Endothelial cell of umbilical vein (primary cell): ENCODE results near the gene KATNAL1. TPM values are rescaled to one million over a fixed set of nuclear protein-coding genes. Genes with fewer than 3 reads are reported as not detected.

Source experiments
- BruUV-seq: library from RNA; stranded (reverse); fragments of 400-500 nt; replicated peaks from 2 replicates; lab custom pipeline; 2021; lab: Mats Ljungman, UMichigan
- CTCF ChIA-PET: fragments of 300-600, 350-600 bp; sonication (Branson Sonifier 250); formaldehyde crosslinking; loops from one replicate; lab custom pipeline; 2021; ENCODE audit warnings: antibody characterized with exemption, inconsistent platforms; lab: Charles Lee
- POLR2A ChIA-PET: fragments of 300-600, 350-600 bp; sonication (Branson Sonifier 250); formaldehyde crosslinking; loops from one replicate; lab custom pipeline; 2021; ENCODE audit warnings: antibody characterized with exemption, inconsistent platforms; lab: Charles Lee
- DNase-seq: peaks from one replicate; pipeline ENCODE4 v3.0.0-alpha.2; 2011; ENCODE audit warnings: low read depth, low spot score
- FAIRE-seq: peaks from 2 replicates; lab custom pipeline; 2011; peaks lifted over from hg19 to GRCh38; lab: Jason Lieb, UNC
- H2AFZ ChIP-seq: 2 replicates; pipeline ENCODE4 v1.6.0; 2012; ENCODE audit warnings: low read depth, low read length, control low read depth, inconsistent platforms
- H3K27ac ChIP-seq: 2 replicates; pipeline ENCODE4 v1.5.1; 2011; ENCODE audit warnings: low read depth, mild to moderate bottlenecking, control low read depth, low read length, moderate library complexity; ENCODE audit not compliant: insufficient read depth
- H3K27me3 ChIP-seq, 2 experiments: 2 replicates each; pipeline versions ENCODE4 v1.6.0 to v1.6.1; 2011; ENCODE audit warnings: low read length in 2 of 2, mixed read lengths in 1 of 2; ENCODE audit not compliant: control insufficient read depth in 2 of 2, insufficient read depth in 2 of 2
- H3K36me3 ChIP-seq, 2 experiments: 2 replicates in 1 of 2; 3 replicates in 1 of 2; pipeline ENCODE4 v1.5.1; 2011; ENCODE audit warnings: low read length in 2 of 2, mild to moderate bottlenecking in 1 of 2, moderate library complexity in 1 of 2; ENCODE audit not compliant: control insufficient read depth in 2 of 2, insufficient read depth in 2 of 2; ENCODE audit errors: extremely low read depth in 1 of 2
- H3K4me1 ChIP-seq: 3 replicates; pipeline ENCODE4 v1.5.1; 2011; ENCODE audit warnings: mild to moderate bottlenecking, low read length; ENCODE audit not compliant: control insufficient read depth, insufficient read depth; ENCODE audit errors: extremely low read depth
- H3K4me2 ChIP-seq: 2 replicates; pipeline ENCODE4 v1.6.1; 2011; ENCODE audit warnings: low read length, control low read depth, mixed read lengths; ENCODE audit not compliant: insufficient read depth
- H3K4me3 ChIP-seq, 3 experiments: fragments of 200-600 bp in 1 of 3; sonication (generic), shearing (Covaris generic) in 1 of 3; replicated peaks in 1 of 3; 2 replicates each; pipeline ENCODE4 v1.5.1; 2011 to 2016; ENCODE audit warnings: control low read depth in 3 of 3, low read length in 3 of 3, mild to moderate bottlenecking in 2 of 3, inconsistent platforms in 1 of 3, low read depth in 1 of 3, moderate library complexity in 1 of 3; ENCODE audit not compliant: insufficient read depth in 1 of 3
- H3K79me2 ChIP-seq: 2 replicates; pipeline ENCODE4 v1.6.0; 2012; ENCODE audit warnings: low read length, inconsistent platforms; ENCODE audit not compliant: control insufficient read depth, insufficient read depth
- H3K9ac ChIP-seq: replicated peaks from 2 replicates; pipeline ENCODE3; 2011; ENCODE audit warnings: low read length, control low read depth; ENCODE audit not compliant: insufficient read depth; ENCODE audit errors: extremely low read depth
- H3K9me1 ChIP-seq: replicated peaks from 3 replicates; pipeline ENCODE4 v1.6.0; 2011; ENCODE audit warnings: mild to moderate bottlenecking, low read length; ENCODE audit not compliant: control insufficient read depth, insufficient read depth; ENCODE audit errors: extremely low read depth
- H3K9me3 ChIP-seq: replicated peaks from 2 replicates; pipeline ENCODE4 v1.5.1; 2012; ENCODE audit warnings: low read length, inconsistent platforms; ENCODE audit not compliant: control insufficient read depth, insufficient read depth
- H4K20me1 ChIP-seq: replicated peaks from 2 replicates; pipeline ENCODE3; 2011; ENCODE audit warnings: mild to moderate bottlenecking, low read length; ENCODE audit not compliant: control insufficient read depth, insufficient read depth; ENCODE audit errors: extremely low read depth
- EZH2 ChIP-seq: IDR thresholded peaks from 2 replicates; pipeline ENCODE4 v1.6.1; 2012; ENCODE audit warnings: borderline replicate concordance, low read depth, mild to moderate bottlenecking, moderate library complexity, low read length, inconsistent platforms; ENCODE audit not compliant: severe bottlenecking
- FOS ChIP-seq: IDR thresholded peaks from 2 replicates; pipeline ENCODE4 v1.6.1; 2011; ENCODE audit warnings: mild to moderate bottlenecking, low read length, moderate library complexity, borderline replicate concordance; ENCODE audit not compliant: insufficient read depth
- GATA2 ChIP-seq: IDR thresholded peaks from 2 replicates; pipeline ENCODE4 v1.7.0; 2011; ENCODE audit warnings: low read depth, mild to moderate bottlenecking, moderate library complexity, mixed read lengths, low read length; ENCODE audit not compliant: insufficient read length, insufficient read depth
- JUN ChIP-seq: IDR thresholded peaks from 2 replicates; pipeline ENCODE4 v1.6.1; 2011; ENCODE audit warnings: borderline replicate concordance, low read depth; ENCODE audit not compliant: insufficient read length, insufficient read depth
- MYC ChIP-seq: IDR thresholded peaks from one replicate; pipeline ENCODE4 v1.6.1; 2011; ENCODE audit warnings: mild to moderate bottlenecking, low read depth, low read length
- POLR2A ChIP-seq: IDR thresholded peaks from 2 replicates; pipeline ENCODE4 v1.6.1; 2012; ENCODE audit warnings: low read depth, mild to moderate bottlenecking, control low read depth, low read length
- POLR2AphosphoS5 ChIP-seq: IDR thresholded peaks from 2 replicates; pipeline ENCODE4 v1.6.1; 2012; ENCODE audit warnings: low read depth, mild to moderate bottlenecking, control low read depth, low read length, moderate library complexity; ENCODE audit not compliant: insufficient read depth
- dilution Hi-C: fragments of 300-500 bp; cut with MboI; formaldehyde crosslinking; loops from one replicate; pipeline ENCODE4 v1.15.0; 2019; ENCODE audit warnings: low sequenced_read_pairs; ENCODE audit not compliant: extremely low pct_ligation_motif_present
- intact Hi-C: fragments of 100-400 bp; cut with micrococcal nuclease; formaldehyde crosslinking; loops from one replicate; pipeline ENCODE4 v1.10.0; 2022
- polyA plus RNA-seq, 4 experiments: library from polyadenylated mRNA; depleted of rRNA in 3 of 4; stranded (reverse) in 3 of 4; unstranded in 1 of 4; fragments of >200 nt; gene quantifications; 2 replicates each; pipeline versions ENCODE4 v1.2.1 to v1.2.3, GENCODE V29; 2011 to 2012; ENCODE audit warnings: missing spikeins in 1 of 4
- total RNA-seq: library from RNA; stranded (reverse); gene quantifications from 2 replicates; pipeline ENCODE4 v1.2.3, GENCODE V29; 2021
- TF ChIP-seq, protein P1 (sequence below): IDR thresholded peaks from 2 replicates; pipeline ENCODE4 v1.6.1; 2011; ENCODE audit not compliant: insufficient read depth, insufficient read length
- TF ChIP-seq, protein P2 (sequence below), 2 donors: IDR thresholded peaks; 1 replicate in 1 of 2; 2 replicates in 1 of 2; pipeline ENCODE4 v1.5.1; 2011; ENCODE audit warnings: low read length in 2 of 2, mild to moderate bottlenecking in 2 of 2, moderate library complexity in 2 of 2, control low read depth in 1 of 2, inconsistent platforms in 1 of 2, low read depth in 1 of 2; ENCODE audit not compliant: insufficient read depth in 1 of 2; ENCODE audit errors: extremely low read depth in 1 of 2

KATNAL1 gene
- total and polyA plus RNA-seq, 2 donors (not counting 3 experiments of a cell fraction or from before 2014, with no cell fraction given): 7.2 to 49.2 TPM

DNA sequence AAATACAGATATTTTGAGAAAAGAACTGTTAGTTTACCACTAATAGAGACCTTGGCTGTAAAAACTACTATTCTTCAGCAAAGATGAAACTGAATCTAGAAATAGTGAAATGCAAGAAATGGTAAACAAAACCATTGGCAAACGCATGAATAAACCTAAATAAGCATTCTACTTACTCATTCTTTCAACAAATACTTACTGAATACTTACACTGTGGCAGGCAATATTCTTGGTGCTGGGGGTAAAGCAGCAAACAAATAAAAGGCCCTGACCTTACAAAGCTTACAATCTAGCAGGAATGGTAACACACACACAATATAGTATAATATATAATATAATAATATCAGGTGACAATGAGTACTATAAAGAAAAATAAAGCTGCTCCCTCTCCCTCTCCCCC, 38.7 kb downstream of the KATNAL1 start:
- DNase-seq (no peak), FAIRE-seq (no peak)
- H3K9me1 ChIP-seq: no peaks in the 10 kb centered on the region
- H3K4me2 ChIP-seq: no peak overlapping the region
- TF ChIP-seq GATA2: no peak
- TF ChIP-seq, protein P1, sequence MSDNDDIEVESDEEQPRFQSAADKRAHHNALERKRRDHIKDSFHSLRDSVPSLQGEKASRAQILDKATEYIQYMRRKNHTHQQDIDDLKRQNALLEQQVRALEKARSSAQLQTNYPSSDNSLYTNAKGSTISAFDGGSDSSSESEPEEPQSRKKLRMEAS: no peak
- TF ChIP-seq JUN: no peak
- TF ChIP-seq FOS: no peak
- TF ChIP-seq MYC: no peak
- no peak for TF ChIP-seq POLR2AphosphoS5
- H4K20me1 ChIP-seq: no peaks in the 10 kb centered on the region
- H3K4me3 ChIP-seq: no peak overlapping the region
- peaks cover 10% of the 10 kb centered on the region for H3K79me2 ChIP-seq
- H3K4me1 ChIP-seq: no peaks in the 10 kb centered on the region
- POLR2A ChIA-PET: no interaction called here
- dilution Hi-C loops (no loop called here), intact Hi-C loops (no loop called here)
- no TSS peak for BruUV-seq
- no peak overlapping the region for H3K27ac ChIP-seq
- H3K9ac ChIP-seq: no peak overlapping the region
- no peaks in the 10 kb centered on the region for H3K36me3 ChIP-seq
- H3K27me3 ChIP-seq: no peaks in the 10 kb centered on the region
- H2AFZ ChIP-seq: no peak overlapping the region
- CTCF ChIA-PET: no interaction called here
- no peaks in the 10 kb centered on the region for H3K9me3 ChIP-seq

DNA sequence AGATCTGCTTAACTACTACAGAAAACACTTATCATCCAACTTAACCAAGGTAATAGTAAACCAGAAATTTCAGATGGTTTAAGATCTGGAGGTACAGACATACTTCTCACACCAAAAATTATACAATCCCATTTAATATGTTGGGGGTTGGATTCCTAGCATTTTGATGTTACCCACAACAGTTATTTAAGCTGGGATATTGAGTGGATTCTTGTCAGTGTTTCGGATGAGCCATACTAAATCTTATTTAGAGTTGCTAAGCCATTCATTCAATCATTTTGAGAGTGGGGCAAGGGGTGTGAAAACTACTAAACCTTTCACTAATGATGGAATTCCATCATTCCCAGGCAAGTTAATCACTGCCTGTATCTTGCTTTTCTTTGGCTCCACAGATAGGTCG, 40.6 kb downstream of the KATNAL1 start:
- Histone ChIP-seq H3K9ac (no peak overlapping the region), H3K36me3 (no peaks in the 10 kb centered on the region), H2AFZ (no peak overlapping the region), H3K27me3 (no peaks in the 10 kb centered on the region), H4K20me1 (no peaks in the 10 kb centered on the region), H3K4me1 (no peaks in the 10 kb centered on the region), H3K9me1 (no peaks in the 10 kb centered on the region), H3K27ac (no peak overlapping the region), H3K9me3 (no peaks in the 10 kb centered on the region), H3K4me2 (no peak overlapping the region), H3K79me2 (peaks cover 10% of the 10 kb centered on the region), H3K4me3 (no peak overlapping the region)
- DNase-seq: no peak
- intact Hi-C loops (no loop called here), dilution Hi-C loops (no loop called here)
- ChIA-PET CTCF (no interaction called here), POLR2A (no interaction called here)
- BruUV-seq: no TSS peak
- TF ChIP-seq JUN (no peak), POLR2AphosphoS5 (no peak), FOS (no peak), GATA2 (no peak), MYC (no peak), POLR2A (no peak), EZH2 (no peak)
- TF ChIP-seq, protein P2, sequence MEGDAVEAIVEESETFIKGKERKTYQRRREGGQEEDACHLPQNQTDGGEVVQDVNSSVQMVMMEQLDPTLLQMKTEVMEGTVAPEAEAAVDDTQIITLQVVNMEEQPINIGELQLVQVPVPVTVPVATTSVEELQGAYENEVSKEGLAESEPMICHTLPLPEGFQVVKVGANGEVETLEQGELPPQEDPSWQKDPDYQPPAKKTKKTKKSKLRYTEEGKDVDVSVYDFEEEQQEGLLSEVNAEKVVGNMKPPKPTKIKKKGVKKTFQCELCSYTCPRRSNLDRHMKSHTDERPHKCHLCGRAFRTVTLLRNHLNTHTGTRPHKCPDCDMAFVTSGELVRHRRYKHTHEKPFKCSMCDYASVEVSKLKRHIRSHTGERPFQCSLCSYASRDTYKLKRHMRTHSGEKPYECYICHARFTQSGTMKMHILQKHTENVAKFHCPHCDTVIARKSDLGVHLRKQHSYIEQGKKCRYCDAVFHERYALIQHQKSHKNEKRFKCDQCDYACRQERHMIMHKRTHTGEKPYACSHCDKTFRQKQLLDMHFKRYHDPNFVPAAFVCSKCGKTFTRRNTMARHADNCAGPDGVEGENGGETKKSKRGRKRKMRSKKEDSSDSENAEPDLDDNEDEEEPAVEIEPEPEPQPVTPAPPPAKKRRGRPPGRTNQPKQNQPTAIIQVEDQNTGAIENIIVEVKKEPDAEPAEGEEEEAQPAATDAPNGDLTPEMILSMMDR (IDR thresholded peaks at IDR 0.05; ENCODE audit: extremely low read depth in 1 of 2, insufficient read depth in 1 of 2, low read depth in 1 of 2, low read length in 2 of 2): no peak
- TF ChIP-seq, protein P1: no peak
- FAIRE-seq: no peak
